Psoas muscle (tissue), 8 donors: ENCODE measurements around the gene SPAG6. TPM values are rescaled to one million over a fixed set of nuclear protein-coding genes. Genes with fewer than 3 reads are reported as not detected.

Source experiments
- ATAC-seq, 4 donors: fragments of 200-7000 bp; cut with Tn5 transposase; one replicate each; pipeline ENCODE4 v1.9.1; 2020; ENCODE audit warnings: moderate library complexity in 3 of 4, mild to moderate bottlenecking in 2 of 4
- DNase-seq, 2 donors: peaks; one replicate each; pipeline ENCODE4 v3.0.0-alpha.2; 2020
- H3K27ac ChIP-seq: fragments of 200-600 bp; one replicate; pipeline ENCODE4 v1.8.0; 2022
- H3K27me3 ChIP-seq, 3 donors: fragments of 200-600 bp in 1 of 3; one replicate each; pipeline versions ENCODE4 v1.6.1 to v1.8.0; 2013 to 2022; ENCODE audit warnings: low read length in 2 of 3, mild to moderate bottlenecking in 2 of 3, moderate library complexity in 1 of 3; ENCODE audit not compliant: insufficient read depth in 3 of 3
- H3K36me3 ChIP-seq, 2 donors: fragments of 200-600 bp in 1 of 2; one replicate each; pipeline versions ENCODE4 v1.6.1 to v1.8.0; 2013 to 2022; ENCODE audit warnings: low read depth in 1 of 2, mild to moderate bottlenecking in 1 of 2, moderate library complexity in 1 of 2; ENCODE audit not compliant: insufficient read depth in 1 of 2
- H3K4me1 ChIP-seq: fragments of 200-600 bp; one replicate; pipeline ENCODE4 v1.8.0; 2022
- H3K4me3 ChIP-seq: fragments of 200-600 bp; one replicate; pipeline ENCODE4 v1.8.0; 2022; ENCODE audit warnings: mild to moderate bottlenecking
- H3K9me3 ChIP-seq: fragments of 200-600 bp; one replicate; pipeline ENCODE4 v1.8.0; 2022
- WGBS, 3 donors: extraction: QIAGEN DNeasy Blood & Tissue Kit; methylation state at CpG; one replicate each; pipeline versions ENCODE4 v1.1.6 to v1.1.7; 2013; 5-methylcytosine and 5-hydroxymethylcytosine counted together
- intact Hi-C, 2 donors: fragments of 100-400 bp; cut with DNase I; formaldehyde crosslinking; loops; one replicate each; pipeline versions ENCODE4 v1.11.0 to v1.14.2; 2022
- polyA plus RNA-seq, 3 donors: library from polyadenylated mRNA; stranded (reverse); fragments of 200-250 nt; gene quantifications; one replicate each; pipeline ENCODE4 v1.2.3, GENCODE V29; 2013
- total RNA-seq, 4 donors: library from RNA; stranded (reverse); fragmentation: NEBNext Ultra II Directional in 2 of 4; extraction: Animal tissue kit (Norgen Biotek cat#: 25700) in 2 of 4; gene quantifications; one replicate each; pipeline versions ENCODE4 v1.2.1 to v1.2.4, GENCODE V29; 2021 to 2023
- TF ChIP-seq, protein P1 (sequence below): fragments of 200-600 bp; IDR thresholded peaks from one replicate; pipeline ENCODE4 v1.8.0; 2022; ENCODE audit warnings: antibody characterized with exemption
- donor health status: healthy with polysubstance abuse.
- donor health status: DM: no; HTN: no; CAD: no; lungs with moderate emphysema.
- donor health status: Bipolar disorder and iron deficiency.
- donor health status: healthy.
- donor health status: DM: yes; HTN: yes; CAD: no.
- donor health status: DM: no; HTN: no; CAD: no.
- donor health status: DM: no; HTN: no; CAD: no.
- donor health status: DM: yes; HTN: yes; CAD: no.

The SPAG6 gene
- total and polyA plus RNA-seq, 7 donors = 0.15 TPM; not detected in 6

GRCh38 chr10:22321156-22321923, 24.0 kb upstream of the SPAG6 start:
- intact Hi-C loops = loop anchor here (2.0 to 10.0 kb wide), 6 partner anchors 69 to 827 kb away; partner anchors contain the start of genes DNAJC1 (in 1 of the 2), MSRB2 (in 1 of the 2) and SKIDA1 (in 1 of the 2)
- TF ChIP-seq, protein P1, sequence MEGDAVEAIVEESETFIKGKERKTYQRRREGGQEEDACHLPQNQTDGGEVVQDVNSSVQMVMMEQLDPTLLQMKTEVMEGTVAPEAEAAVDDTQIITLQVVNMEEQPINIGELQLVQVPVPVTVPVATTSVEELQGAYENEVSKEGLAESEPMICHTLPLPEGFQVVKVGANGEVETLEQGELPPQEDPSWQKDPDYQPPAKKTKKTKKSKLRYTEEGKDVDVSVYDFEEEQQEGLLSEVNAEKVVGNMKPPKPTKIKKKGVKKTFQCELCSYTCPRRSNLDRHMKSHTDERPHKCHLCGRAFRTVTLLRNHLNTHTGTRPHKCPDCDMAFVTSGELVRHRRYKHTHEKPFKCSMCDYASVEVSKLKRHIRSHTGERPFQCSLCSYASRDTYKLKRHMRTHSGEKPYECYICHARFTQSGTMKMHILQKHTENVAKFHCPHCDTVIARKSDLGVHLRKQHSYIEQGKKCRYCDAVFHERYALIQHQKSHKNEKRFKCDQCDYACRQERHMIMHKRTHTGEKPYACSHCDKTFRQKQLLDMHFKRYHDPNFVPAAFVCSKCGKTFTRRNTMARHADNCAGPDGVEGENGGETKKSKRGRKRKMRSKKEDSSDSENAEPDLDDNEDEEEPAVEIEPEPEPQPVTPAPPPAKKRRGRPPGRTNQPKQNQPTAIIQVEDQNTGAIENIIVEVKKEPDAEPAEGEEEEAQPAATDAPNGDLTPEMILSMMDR = no peak
- H3K27ac ChIP-seq = peak overlapping the region; percentile 97
- ATAC-seq (peak; percentile 50 to 69 (median 59)), DNase-seq (peak; percentile 73 to 86)
- H3K9me3 ChIP-seq = no peaks in the 10 kb centered on the region
- peaks cover 39% of the 10 kb centered on the region for H3K4me1 ChIP-seq
- WGBS, 3 donors = 0 to 1% (median 1%) methylated on average over 35 to 110 of the region's 114 CpGs
- H3K27me3 ChIP-seq = no peaks in the 10 kb centered on the region
- H3K4me3 ChIP-seq = peak overlapping the region; percentile 93
- H3K36me3 ChIP-seq = peaks cover 0 to 1% of the 10 kb centered on the region in 2 donors

DNA sequence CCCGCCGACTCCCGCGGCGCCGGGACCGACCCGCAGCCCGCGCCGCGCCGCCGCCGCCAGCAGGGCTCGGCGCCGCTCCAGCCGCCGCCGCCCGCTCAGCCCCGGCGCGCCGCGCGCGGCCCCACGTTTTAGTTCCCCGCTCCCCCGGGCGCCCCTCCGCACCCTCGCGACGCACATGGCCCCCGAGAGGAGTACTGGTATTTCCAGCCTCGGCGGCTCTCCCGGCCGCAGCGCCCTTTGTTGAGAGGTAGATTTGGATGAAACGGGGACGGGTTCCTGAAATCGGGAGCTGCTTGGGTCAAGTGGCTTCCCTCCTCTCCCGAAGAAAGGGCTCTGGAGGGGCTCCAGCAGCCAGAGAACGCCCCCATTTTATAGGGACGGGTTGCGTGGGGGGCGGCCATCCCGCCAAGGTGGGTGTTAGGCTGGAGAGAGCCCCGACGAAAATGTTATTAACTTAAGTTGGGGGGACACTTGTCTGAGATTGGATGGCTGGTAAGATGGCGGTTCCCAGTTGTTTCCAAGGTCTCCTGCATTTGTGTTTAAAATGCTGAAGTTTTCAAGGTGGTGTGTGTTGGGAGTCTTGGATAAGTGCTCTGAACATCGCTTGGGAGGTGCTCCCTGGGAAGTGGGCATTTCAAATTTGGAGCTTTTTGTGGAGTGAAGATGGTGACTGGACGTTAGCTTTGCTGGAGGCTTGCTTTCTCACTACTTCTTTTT, 23.2 kb upstream of the SPAG6 start:
- 2 to 5% (median 3%) methylated on average over 19 to 57 of the region's 57 CpGs for WGBS, 3 donors
- Histone ChIP-seq H3K27ac (peak overlapping the region; percentile 48), H3K9me3 (no peaks in the 10 kb centered on the region), H3K4me1 (peaks cover 39% of the 10 kb centered on the region), H3K27me3 (no peaks in the 10 kb centered on the region), H3K4me3 (peak overlapping the region; percentile 87), H3K36me3 (peaks cover 0 to 9% of the 10 kb centered on the region in 2 donors)
- peak; percentile 37 to 66 for DNase-seq
- ATAC-seq = no peak
- TF ChIP-seq, protein P1 = no peak
- intact Hi-C loops = loop anchor here (2.0 to 10.0 kb wide), 6 partner anchors 69 to 827 kb away; partner anchors contain the start of genes DNAJC1 (in 1 of the 2), MSRB2 (in 1 of the 2) and SKIDA1 (in 1 of the 2)

DNA sequence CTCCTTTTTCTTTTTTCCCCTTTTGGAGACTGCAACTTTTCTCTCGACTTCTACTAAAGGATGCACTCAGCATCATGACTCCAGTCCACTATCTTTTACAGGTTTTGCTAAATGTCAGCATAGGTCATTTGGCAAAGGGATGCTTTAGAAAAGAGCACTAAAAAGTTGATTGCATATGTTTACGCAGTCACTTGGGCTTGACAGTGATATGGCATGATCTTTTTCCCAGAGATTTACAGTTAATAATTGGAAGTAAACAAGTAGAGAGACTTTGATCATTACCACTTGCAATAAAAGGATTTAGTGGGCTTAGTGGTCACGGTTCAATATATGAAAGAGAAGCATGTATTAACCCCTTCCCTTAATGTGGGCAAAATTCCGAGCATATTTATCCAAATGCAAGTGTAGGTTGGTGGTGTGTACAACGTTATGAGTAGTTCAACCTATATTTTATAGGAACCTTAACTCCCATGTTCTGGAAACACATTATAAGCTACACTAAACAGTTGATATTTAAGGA, 22.6 kb upstream of the SPAG6 start:
- Histone ChIP-seq H3K4me1 (peaks cover 33% of the 10 kb centered on the region), H3K36me3 (peaks cover 0 to 15% of the 10 kb centered on the region in 2 donors), H3K4me3 (peak overlapping the region; percentile 87), H3K9me3 (no peaks in the 10 kb centered on the region), H3K27ac (no peak overlapping the region), H3K27me3 (no peaks in the 10 kb centered on the region)
- WGBS, 3 donors = 59 to 78% (median 63%) methylated on average over 5 of the region's 5 CpGs
- intact Hi-C loops = loop anchor here (5.0 to 10.0 kb wide), 5 partner anchors 105 to 828 kb away; partner anchors contain the start of genes DNAJC1 (in 1 of the 2), MSRB2 (in 1 of the 2) and SKIDA1 (in 1 of the 2)
- TF ChIP-seq, protein P1 = no peak
- ATAC-seq (no peak), DNase-seq (no peak)

DNA sequence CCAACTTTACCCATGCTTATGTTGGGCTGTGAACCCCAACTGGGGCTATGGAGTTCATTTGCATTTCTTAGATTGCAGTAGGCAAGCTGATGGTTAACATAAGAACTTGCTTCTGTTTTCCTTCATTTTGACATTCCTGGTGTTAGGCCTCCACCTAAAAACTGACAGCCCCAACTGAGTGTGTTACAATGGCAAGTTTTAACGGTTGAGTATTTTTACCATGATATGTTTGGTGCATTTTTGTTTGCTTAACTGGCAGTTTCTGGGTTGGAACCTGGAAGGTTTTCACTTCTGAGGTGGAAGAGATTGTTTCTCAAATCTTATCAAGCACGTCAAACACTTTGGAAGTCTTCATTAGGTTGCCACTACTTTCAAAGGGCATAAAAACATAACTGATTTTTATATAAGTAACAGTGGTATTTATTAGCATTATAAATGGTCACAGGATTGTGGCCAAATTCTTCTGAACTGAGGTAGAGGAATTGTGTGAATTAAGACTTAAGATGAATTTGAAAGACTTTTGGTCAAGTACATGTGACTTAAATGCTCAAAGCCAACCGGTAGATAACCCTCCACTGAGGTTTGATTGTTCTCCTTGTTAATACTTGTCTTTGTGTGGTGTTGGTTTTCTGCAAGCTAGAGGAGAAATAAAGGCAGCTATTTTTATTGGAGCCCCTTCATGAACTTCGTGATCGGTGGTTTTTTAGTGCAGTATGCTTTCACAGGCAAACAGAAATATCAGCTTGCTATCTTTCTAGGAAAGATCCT, 21.6 kb upstream of the SPAG6 start:
- 67 to 93% (median 70%) methylated on average over 5 of the region's 5 CpGs for WGBS, 3 donors
- H3K4me1 ChIP-seq = peaks cover 24% of the 10 kb centered on the region
- TF ChIP-seq, protein P1 = no peak
- peaks cover 0 to 25% of the 10 kb centered on the region in 2 donors for H3K36me3 ChIP-seq
- DNase-seq (no peak), ATAC-seq (no peak)
- H3K4me3 ChIP-seq = peak overlapping the region; percentile 87
- H3K27ac ChIP-seq = no peak overlapping the region
- H3K9me3 ChIP-seq = no peaks in the 10 kb centered on the region
- no peaks in the 10 kb centered on the region for H3K27me3 ChIP-seq
- intact Hi-C loops = loop anchor here (5.0 to 10.0 kb wide), 5 partner anchors 104 to 829 kb away; partner anchors contain the start of genes DNAJC1 (in 1 of the 2), MSRB2 (in 1 of the 2) and SKIDA1 (in 1 of the 2)
